HAP-1 (cell line): Measurements from ENCODE around the gene CST9L.

Experiments used
- DNase-seq, 2 experiments: peaks; one replicate each; pipeline ENCODE4 v3.0.0-alpha.2; 2016 to 2020; ENCODE audit warnings: low spot score in 2 of 2
- H3K27me3 ChIP-seq: fragments of 250-450 bp; sonication (Bioruptor Pico); 2 replicates; pipeline ENCODE4 v1.5.1; 2020; ENCODE audit warnings: low read depth, mild to moderate bottlenecking, moderate library complexity
- H3K36me3 ChIP-seq: fragments of 250-450 bp; sonication (Bioruptor Pico); replicated peaks from 2 replicates; pipeline ENCODE4 v1.5.1; 2020; ENCODE audit warnings: mild to moderate bottlenecking
- H3K4me1 ChIP-seq: fragments of 250-450 bp; sonication (Bioruptor Pico); 2 replicates; pipeline ENCODE4 v1.5.1; 2020; ENCODE audit warnings: mild to moderate bottlenecking
- H3K4me3 ChIP-seq: fragments of 250-450 bp; sonication (Bioruptor Pico); 2 replicates; pipeline ENCODE4 v1.5.1; 2020; ENCODE audit warnings: mild to moderate bottlenecking, moderate library complexity
- H3K9me3 ChIP-seq: fragments of 250-450 bp; sonication (Bioruptor Pico); 2 replicates; pipeline ENCODE4 v1.5.1; 2020; ENCODE audit warnings: mild to moderate bottlenecking, moderate library complexity
- in situ Hi-C: fragments of 300-500 bp; cut with MboI; formaldehyde crosslinking; loops from 3 replicates; pipeline ENCODE4 v1.14.3; 2020; ENCODE audit warnings: low sequenced_read_pairs, inconsistent platforms, mixed read lengths

The CST9L gene

DNA sequence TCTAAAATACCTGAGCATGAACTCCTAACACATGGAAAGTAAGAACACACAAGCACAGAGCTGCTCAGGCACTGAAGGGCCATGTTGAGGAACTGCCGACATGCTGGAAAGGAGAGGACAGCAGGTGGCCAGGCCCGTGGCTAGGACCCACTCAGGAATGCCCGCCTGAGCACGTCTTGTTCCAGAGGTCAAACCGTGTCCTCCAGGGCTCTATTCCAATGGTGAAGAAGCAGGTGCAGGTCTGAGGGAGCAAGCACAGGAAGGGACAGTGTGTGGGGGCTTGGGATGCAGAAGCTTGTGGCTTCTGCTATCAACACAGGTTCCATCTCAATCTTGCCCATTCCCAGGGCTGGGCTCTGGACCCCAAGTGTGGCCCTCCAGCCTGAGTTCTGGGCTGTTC is 20.7 kb downstream of the CST9L start:
- in situ Hi-C loops, result no loop called here
- no peak for DNase-seq

GRCh38 chr20:23546435-23547144 is 21.7 kb downstream of the CST9L start:
- in situ Hi-C loops, result no loop called here
- Histone ChIP-seq H3K9me3 (no peaks in the 10 kb centered on the region), H3K4me1 (no peaks in the 10 kb centered on the region), H3K27me3 (0 out of 2 replicates have a peak, but pooled peaks cover 2% of the 10 kb centered on the region), H3K36me3 (no peaks in the 10 kb centered on the region), H3K4me3 (no peak overlapping the region)
- no peak for DNase-seq

More for the DNA sequence above, 20.7 kb downstream of the CST9L start:
- Histone ChIP-seq H3K27me3 (0 out of 2 replicates have a peak, but pooled peaks cover 2% of the 10 kb centered on the region), H3K36me3 (no peaks in the 10 kb centered on the region), H3K9me3 (no peaks in the 10 kb centered on the region), H3K4me1 (no peaks in the 10 kb centered on the region), H3K4me3 (no peak overlapping the region)

DNA sequence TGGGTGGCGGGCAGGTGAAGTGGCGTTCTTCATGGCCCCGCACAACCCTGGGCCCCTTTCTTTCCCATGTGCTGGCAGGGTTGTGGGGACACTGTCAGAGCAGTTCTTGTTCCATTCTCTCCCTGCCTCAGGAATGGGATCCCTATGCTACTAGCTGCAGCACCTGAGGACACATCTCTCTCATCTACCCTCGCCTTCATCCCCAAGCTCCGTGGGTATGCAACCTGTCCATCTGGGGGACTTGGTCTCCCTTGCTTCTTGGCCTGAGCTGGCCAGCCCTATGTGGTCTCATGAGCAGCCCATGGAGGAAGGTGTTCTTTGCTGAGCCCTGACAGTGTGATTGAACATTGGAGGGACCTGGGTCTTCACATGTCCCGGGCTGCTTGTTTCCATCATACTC is 24.2 kb downstream of the CST9L start:
- Histone ChIP-seq H3K36me3 (no peaks in the 10 kb centered on the region), H3K4me1 (no peaks in the 10 kb centered on the region), H3K4me3 (no peak overlapping the region), H3K27me3 (no peaks in the 10 kb centered on the region), H3K9me3 (no peaks in the 10 kb centered on the region)
- no peak for DNase-seq
- in situ Hi-C loops, result no loop called here

- DNase-seq, result no peak
- in situ Hi-C loops, result no loop called here
- H3K36me3 ChIP-seq, result no peaks in the 10 kb centered on the region
- no peak overlapping the region for H3K4me3 ChIP-seq
- H3K4me1 ChIP-seq, result no peaks in the 10 kb centered on the region
- H3K27me3 ChIP-seq, result no peaks in the 10 kb centered on the region
- H3K9me3 ChIP-seq, result no peaks in the 10 kb centered on the region
Measured at GRCh38 chr20:23542801-23543200, 25.5 kb downstream of the CST9L start.

DNA sequence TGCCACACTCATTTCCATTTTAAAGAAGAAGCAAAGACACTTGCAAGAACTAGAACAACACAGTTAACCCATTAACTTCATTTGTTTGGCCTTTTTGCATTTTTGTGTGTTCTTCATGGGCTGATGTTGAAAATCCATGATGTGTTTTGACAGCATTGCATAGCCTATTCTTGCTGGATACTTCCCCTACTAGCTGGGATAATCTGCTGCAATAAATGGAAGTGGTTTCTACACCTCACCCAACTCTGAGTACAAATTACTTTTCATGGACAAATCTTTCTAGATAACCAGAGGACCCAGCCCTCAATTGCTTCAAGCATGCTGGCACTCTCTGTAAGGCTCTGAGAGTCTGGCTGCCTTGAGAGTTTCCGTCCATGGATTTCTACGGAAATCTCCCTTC is 26.5 kb downstream of the CST9L start:
- no peak overlapping the region for H3K4me3 ChIP-seq
- H3K36me3 ChIP-seq, result no peaks in the 10 kb centered on the region
- H3K9me3 ChIP-seq, result no peaks in the 10 kb centered on the region
- H3K4me1 ChIP-seq, result no peaks in the 10 kb centered on the region
- in situ Hi-C loops, result no loop called here
- H3K27me3 ChIP-seq, result no peaks in the 10 kb centered on the region
- DNase-seq, result no peak

DNA sequence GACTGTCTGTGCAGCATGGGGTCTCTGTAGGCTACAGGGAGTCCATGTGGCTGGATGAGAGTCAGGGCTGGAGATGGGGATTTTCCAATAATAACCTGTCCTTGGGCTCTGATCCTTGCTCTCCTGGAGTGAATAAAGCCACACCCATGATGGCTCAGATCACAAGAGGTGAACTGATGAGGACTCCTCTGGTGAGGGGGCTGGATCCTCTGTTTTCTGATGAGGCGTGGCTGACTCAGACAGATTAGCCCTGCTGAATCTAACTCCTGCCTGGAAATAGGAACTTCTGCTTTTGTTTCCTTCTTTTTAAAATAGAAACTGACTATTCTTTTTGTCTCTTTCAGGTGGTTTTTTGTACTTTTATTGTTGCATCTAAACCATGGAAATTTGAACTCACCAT is 27.0 kb downstream of the CST9L start:
- in situ Hi-C loops, result no loop called here
- H3K36me3 ChIP-seq, result no peaks in the 10 kb centered on the region
- no peaks in the 10 kb centered on the region for H3K27me3 ChIP-seq
- H3K4me3 ChIP-seq, result no peak overlapping the region
- no peaks in the 10 kb centered on the region for H3K4me1 ChIP-seq
- H3K9me3 ChIP-seq, result no peaks in the 10 kb centered on the region
- peak in 1 of 2 experiments; percentile 29 for DNase-seq

DNA sequence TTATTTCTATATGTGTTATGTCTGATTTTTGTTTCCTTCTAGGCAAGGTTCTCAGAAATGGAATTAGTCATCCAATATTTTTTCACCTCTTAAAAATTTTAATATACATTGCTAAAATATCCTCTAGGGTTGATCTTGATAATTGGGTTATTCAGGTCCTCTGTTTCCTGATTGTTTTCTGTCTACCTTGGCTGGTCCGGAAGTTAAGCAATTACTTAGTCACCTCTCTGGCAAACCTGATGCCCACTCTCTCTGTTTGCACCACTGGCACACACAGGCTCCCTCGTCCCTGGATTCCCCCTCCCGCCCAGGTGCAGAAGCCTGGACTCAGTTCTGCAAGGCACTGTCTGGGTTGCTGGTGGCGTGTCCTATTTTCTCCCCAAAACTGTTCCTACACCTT is 27.7 kb downstream of the CST9L start:
- Histone ChIP-seq H3K27me3 (no peaks in the 10 kb centered on the region), H3K4me3 (no peak overlapping the region), H3K4me1 (no peaks in the 10 kb centered on the region), H3K9me3 (no peaks in the 10 kb centered on the region), H3K36me3 (no peaks in the 10 kb centered on the region)
- DNase-seq, result no peak
- in situ Hi-C loops, result no loop called here

DNA sequence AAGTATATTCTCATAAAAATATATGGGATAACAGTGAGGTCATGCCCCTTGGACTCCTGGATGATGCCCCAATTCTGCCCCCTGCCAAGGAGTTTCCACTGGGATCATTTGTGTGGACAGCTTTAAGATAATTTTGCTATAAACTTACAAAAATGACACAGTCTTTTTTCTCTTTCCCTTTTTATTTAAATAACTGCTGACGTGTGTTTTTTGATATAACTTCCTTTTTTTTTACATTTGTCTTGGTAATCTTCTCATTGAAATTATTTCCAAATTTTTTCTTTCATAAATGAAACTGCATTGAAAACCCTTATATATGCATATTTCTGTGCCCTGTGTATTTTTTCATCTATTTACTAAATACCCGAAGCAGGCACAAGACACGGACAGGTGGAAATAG is 31.3 kb downstream of the CST9L start:
- H3K4me3 ChIP-seq, result no peak overlapping the region
- no peaks in the 10 kb centered on the region; the same call in 1 of the 2 replicates for H3K4me1 ChIP-seq
- no peaks in the 10 kb centered on the region for H3K9me3 ChIP-seq
- in situ Hi-C loops, result no loop called here
- no peak for DNase-seq
- no peaks in the 10 kb centered on the region for H3K27me3 ChIP-seq
- H3K36me3 ChIP-seq, result no peaks in the 10 kb centered on the region

GRCh38 chr20:23536328-23536974 is 31.8 kb downstream of the CST9L start:
- Histone ChIP-seq H3K27me3 (no peaks in the 10 kb centered on the region), H3K9me3 (no peaks in the 10 kb centered on the region), H3K4me1 (no peaks in the 10 kb centered on the region; the same call in 1 of the 2 replicates), H3K4me3 (no peak overlapping the region), H3K36me3 (no peaks in the 10 kb centered on the region)
- no peak for DNase-seq
- in situ Hi-C loops, result no loop called here

- no peak for DNase-seq
- in situ Hi-C loops, result no loop called here
- Histone ChIP-seq H3K4me1 (no peaks in the 10 kb centered on the region; the same call in 1 of the 2 replicates), H3K27me3 (no peaks in the 10 kb centered on the region), H3K36me3 (no peaks in the 10 kb centered on the region), H3K9me3 (no peaks in the 10 kb centered on the region), H3K4me3 (no peak overlapping the region)
Measured at GRCh38 chr20:23534801-23535593, 33.3 kb downstream of the CST9L start.

DNA sequence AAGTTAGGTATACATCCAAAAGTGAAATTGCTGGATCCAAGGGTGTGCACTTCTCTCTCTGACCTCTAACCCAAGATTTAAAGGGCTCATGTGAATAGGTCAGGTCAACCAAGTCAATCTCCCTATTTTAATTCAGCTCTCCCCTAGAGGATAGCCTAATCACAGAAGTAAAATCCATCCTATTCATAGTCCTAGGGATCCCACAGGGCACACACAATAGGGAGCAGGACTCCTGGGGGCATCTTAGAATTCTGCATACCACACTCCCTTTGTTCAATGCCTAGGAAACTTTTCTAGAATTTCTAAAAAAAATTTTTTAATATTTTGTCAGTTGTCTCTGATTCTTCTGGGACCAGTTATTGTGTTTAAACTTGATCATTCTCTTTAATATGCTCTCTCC is 35.1 kb downstream of the CST9L start:
- Histone ChIP-seq H3K27me3 (no peaks in the 10 kb centered on the region), H3K9me3 (no peaks in the 10 kb centered on the region), H3K36me3 (no peaks in the 10 kb centered on the region), H3K4me1 (no peaks in the 10 kb centered on the region; the same call in 1 of the 2 replicates), H3K4me3 (no peak overlapping the region)
- in situ Hi-C loops, result no loop called here
- DNase-seq, result peak; percentile 17

DNA sequence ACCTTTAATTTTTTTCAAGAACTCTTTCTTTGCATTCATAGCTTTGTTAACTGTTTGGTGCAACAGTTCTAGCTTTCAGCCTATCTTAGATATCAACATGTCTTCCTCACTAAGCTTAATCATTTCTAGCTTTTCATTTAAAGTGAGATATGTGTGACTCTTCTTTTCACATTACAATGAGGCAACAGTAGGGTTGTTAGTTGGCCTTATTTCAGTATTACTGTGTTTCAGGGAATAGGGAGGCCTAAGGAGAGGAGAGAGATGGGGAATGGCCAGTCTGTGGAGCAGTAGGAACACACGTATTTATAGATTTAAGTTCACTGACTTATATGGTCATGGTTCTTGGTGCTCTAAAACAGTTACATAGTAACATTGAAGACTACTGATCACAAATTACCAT is 35.8 kb downstream of the CST9L start:
- Histone ChIP-seq H3K4me3 (no peak overlapping the region), H3K4me1 (no peaks in the 10 kb centered on the region; the same call in 1 of the 2 replicates), H3K27me3 (no peaks in the 10 kb centered on the region), H3K36me3 (no peaks in the 10 kb centered on the region), H3K9me3 (no peaks in the 10 kb centered on the region)
- in situ Hi-C loops, result no loop called here
- no peak for DNase-seq

GRCh38 chr20:23530937-23531567 is 37.2 kb downstream of the CST9L start:
- H3K4me3 ChIP-seq, result no peak overlapping the region
- DNase-seq, result no peak
- H3K36me3 ChIP-seq, result no peaks in the 10 kb centered on the region
- no peaks in the 10 kb centered on the region for H3K9me3 ChIP-seq
- in situ Hi-C loops, result no loop called here
- H3K27me3 ChIP-seq, result no peaks in the 10 kb centered on the region
- H3K4me1 ChIP-seq, result no peaks in the 10 kb centered on the region; the same call in 1 of the 2 replicates
